IPS-18c (cell line): ENCODE measurements around the gene OCIAD1.

Experiments
- H3K4me3 ChIP-seq: 2 replicates; pipeline ENCODE4 v1.7.0; 2013; ENCODE audit warnings: low read depth, mild to moderate bottlenecking, low read length, moderate library complexity; ENCODE audit not compliant: insufficient read depth
- H3K9me3 ChIP-seq: one replicate; pipeline ENCODE4 v1.6.1; 2013; ENCODE audit warnings: mild to moderate bottlenecking, low read length, moderate library complexity; ENCODE audit not compliant: control insufficient read depth, insufficient read depth

Gene OCIAD1

GRCh38 chr4:48906206-48907173 is 75.6 kb downstream of the OCIAD1 start, which contains the start of gene OCIAD2:
Gene OCIAD2, minus strand, starts transcription at chr4:48906774. Its CDS starts 2,225 bp downstream, at chr4:48904549.
- no peaks in the 10 kb centered on the region for H3K9me3 ChIP-seq
- H3K4me3 ChIP-seq = peak within 1 kb of the TSS; percentile 75

DNA sequence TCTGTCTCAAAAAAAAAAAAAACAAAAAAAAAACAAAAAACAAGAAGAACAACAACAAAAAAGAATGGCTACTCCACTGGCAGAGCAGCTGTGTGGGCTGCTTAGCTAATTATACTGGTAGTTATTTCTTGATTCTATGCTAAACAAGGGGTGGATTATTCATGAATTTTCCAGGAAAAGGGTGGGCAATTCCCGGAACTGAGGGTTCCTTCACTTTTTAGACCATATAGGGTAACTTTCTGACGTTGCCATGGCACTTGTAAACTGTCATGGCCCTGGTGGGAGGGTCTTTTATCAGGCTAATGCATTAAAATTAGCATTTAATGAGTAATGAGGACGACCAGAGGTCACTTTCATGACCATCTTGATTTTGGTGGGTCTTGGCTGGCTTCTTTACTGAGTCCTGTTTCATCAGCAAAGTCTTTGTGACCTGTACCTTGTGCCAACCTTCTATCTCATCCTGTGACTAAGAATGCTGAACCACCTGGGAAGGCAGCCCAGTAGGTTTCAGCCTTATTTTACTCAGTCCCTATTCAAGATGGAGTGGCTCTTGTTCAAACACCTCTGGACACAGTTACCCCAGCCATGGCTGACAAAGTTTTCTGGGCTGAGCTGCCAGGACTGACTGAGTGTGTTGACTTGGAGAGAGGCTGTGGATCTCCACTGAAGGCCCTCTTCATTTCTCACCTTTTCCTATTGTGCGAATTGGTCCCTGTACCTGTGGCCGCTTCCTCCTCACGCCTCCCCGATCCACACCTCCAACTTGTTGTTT is 77.0 kb downstream of the OCIAD1 start:
- H3K9me3 ChIP-seq = no peaks in the 10 kb centered on the region

DNA sequence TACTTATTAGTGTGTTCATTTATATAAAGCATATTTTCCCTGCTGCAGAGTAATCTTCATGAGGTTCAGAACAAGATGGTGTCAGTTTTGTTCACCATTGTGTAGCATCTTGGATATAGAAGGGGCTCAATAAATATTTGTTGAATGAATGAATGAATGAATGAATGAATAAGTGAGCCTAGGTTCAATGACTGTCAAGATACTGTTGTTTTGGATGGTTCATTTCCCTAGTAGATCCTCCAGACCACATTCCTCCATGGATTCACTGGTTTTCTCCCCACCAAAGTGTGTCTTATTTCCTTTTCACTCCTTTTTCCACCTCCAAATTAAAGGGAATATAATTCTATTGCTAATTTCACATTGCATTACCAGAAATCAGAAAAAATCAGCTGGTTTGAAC is 77.8 kb downstream of the OCIAD1 start:
- H3K9me3 ChIP-seq = no peaks in the 10 kb centered on the region
- no peak overlapping the region for H3K4me3 ChIP-seq

More for the DNA sequence above, 77.0 kb downstream of the OCIAD1 start:
- H3K4me3 ChIP-seq = no peak overlapping the region

- Histone ChIP-seq H3K9me3 (no peaks in the 10 kb centered on the region), H3K4me3 (no peak overlapping the region)
Observed at GRCh38 chr4:48909697-48910096, 78.8 kb downstream of the OCIAD1 start.

- no peak overlapping the region for H3K4me3 ChIP-seq
- H3K9me3 ChIP-seq = no peaks in the 10 kb centered on the region
Observed at GRCh38 chr4:48910511-48910910, 79.6 kb downstream of the OCIAD1 start.
